Measurements from ENCODE around the gene NT5C1B.

GRCh38 chr2:18611604-18612003, 22.2 kb upstream of the NT5C1B start:
- TF ChIP-seq POLR2A (IDR thresholded peaks at IDR 0.05; ENCODE audit: low read depth, low read length) (no peak), NFYA (IDR thresholded peaks at IDR 0.05; ENCODE audit: borderline replicate concordance, low read depth, low read length) (no peak), SMC3 (IDR thresholded peaks at IDR 0.05; ENCODE audit: borderline replicate concordance, low read length) (no peak), NBN (IDR thresholded peaks at IDR 0.05) (no peak), CTCF (IDR thresholded peaks at IDR 0.05 in 2 of 3, conservative IDR thresholded peaks at IDR 0.05 in 1 of 3; ENCODE audit: control insufficient read depth in 2 of 3, extremely low read depth in 1 of 3, insufficient read depth in 1 of 3, low read depth in 3 of 3, low read length in 3 of 3) (no peak), FOXM1 (IDR thresholded peaks at IDR 0.05; ENCODE audit: low read depth, low read length) (no peak), HCFC1 (IDR thresholded peaks at IDR 0.05; ENCODE audit: low read length) (no peak), RFX5 (IDR thresholded peaks at IDR 0.05; ENCODE audit: low read depth, low read length) (no peak), CBX5 (IDR thresholded peaks at IDR 0.05; ENCODE audit: low read depth) (no peak), RAD21 (IDR thresholded peaks at IDR 0.05; ENCODE audit: insufficient read depth, low read depth, low read length) (no peak), RELA (IDR thresholded peaks at IDR 0.05; ENCODE audit: borderline replicate concordance, partially characterized antibody) (no peak), IRF3 (IDR thresholded peaks at IDR 0.05) (no peak), HDAC2 (IDR thresholded peaks at IDR 0.05) (no peak), ATF2 (IDR thresholded peaks at IDR 0.05; ENCODE audit: low read length) (no peak)

Measured in GM12878 (cell line).